GDM1 (cell line): ENCODE data around the gene INKA2.

Experiments
- DNase-seq: peaks from one replicate; lab custom pipeline; 2025; lab: John Stamatoyannopoulos, UW

The INKA2 gene

DNA sequence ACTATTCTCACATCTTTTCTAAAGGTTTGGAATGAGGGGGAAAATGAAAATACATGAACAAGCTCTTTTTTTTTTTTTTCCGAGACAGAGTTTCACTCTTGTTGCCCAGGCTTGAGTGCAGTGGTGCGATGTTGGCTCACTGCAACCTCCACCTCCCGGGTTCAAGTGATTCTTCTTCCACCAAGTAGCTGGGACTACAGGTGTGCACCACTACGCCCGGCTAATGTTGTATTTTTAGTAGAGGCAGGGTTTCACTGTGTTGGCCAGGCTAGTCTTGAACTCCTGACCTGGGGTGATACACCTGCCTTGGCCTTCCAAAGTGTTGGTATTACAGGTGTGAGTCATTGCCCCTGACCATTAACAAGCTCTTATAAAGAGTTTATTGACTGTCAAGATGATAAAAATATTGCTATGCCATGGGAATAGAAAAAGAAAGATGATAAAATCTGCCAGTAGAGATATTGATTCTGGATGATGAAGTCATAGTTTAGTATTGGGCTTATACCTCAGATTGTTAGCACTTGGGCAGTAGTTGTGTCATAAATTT, 36.6 kb downstream of the INKA2 start:
- DNase-seq, result no peak

DNA sequence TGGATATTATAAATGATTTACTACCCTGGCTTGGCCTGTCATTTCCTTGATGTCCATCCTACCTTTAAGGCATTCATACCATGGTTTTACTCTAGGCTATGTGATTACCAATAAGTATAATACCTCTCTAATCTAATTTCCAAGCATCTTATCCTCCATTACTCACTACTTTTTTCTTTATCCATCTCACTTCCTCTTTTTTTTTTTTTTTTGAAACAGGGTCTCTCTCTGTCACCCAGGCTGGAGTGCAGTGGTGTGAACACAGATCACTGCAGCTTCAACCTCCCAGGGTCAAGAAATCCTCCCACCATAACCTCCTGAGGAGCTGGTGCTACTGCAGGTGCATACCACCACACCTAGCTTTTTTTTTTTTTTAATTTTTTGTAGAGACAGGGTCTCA, 39.9 kb downstream of the INKA2 start:
- no peak for DNase-seq

DNA sequence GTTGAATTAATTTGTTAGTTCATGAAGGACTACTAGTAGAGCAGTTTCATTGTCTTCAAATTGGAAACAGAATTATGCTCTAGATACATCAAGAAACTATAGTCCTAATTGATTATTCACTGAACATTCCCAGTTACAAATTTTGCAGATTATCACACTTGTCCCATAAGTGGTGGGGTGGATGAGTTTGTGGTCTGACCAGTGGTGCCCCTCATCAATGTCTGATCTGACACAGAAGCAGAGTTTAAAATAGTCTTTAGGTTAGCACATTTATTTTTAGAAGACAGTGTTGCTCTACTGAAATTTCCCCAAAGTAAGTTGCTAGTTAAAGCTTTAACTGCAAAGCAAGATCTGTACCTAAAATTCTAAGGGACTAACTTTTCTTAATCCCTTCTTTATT, 42.9 kb downstream of the INKA2 start:
- DNase-seq, result no peak

DNA sequence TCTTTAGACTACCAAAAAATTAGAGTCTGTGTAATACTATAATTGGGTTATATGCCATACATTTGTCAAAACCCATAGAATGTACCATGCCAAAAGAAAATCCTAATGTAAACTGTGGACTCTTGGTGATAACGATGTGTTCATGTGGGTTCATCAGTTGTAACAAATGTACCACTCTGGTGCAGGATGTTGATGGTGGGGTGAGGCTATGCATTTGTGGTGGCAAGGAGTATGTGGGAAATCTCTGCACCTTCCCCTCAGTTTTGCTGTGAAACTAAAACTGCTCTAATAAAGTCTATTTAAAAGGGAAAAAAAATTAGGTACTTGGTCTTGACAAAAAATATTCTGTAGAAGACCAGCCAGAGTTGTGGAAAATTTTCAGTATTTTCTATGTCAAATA, 43.4 kb downstream of the INKA2 start:
- DNase-seq, result no peak

DNA sequence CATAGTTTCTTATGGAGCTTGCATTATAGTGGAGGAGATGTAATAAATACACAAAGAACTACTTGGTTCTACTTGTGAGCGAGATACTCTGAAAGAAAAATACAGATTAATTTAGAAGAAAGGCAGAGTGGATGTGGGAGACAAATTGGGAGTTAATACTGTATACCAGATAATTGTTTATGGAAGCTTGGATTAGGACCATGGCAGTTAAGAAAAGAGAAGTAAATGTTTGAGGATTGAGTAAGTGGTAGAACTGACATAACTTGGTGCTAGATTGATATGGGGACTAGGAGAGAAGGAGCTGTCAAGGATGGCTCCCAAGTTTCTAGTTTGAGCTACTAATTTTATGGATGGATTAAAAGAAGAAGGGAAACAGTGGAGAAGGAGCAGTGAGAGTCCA, 47.3 kb downstream of the INKA2 start:
- no peak for DNase-seq

DNA sequence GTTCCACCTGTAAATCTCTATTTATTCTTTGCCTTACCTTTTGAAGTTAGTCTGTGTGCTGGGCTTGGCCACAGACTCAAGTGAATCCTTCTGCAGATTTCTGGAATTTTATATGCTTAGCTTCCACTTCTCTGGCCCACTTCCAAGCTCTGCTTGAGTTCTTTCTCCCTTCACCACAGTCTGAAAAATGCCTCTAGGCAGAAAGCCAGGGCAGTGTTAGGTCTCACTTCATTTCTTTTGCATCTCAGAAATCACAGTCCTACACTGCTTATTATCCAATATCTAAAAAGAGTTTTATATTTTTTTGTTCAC, 48.9 kb downstream of the INKA2 start:
- DNase-seq, result no peak
